T-helper 1 cell treated with Interleukin-12 subunit alpha and Interleukin-12 subunit beta and Interleukin-4 antibody, amounts not matched to agents 30 μg/mL and 1 μg/mL, for 36 hours (primary cell): ENCODE measurements around the gene MMP15.

Experiments
- H3K27ac Mint-ChIP-seq: one replicate; pipeline ENCODE4 v1.8.0; 2021; ENCODE audit warnings: mild to moderate bottlenecking, mixed read lengths
- H3K27me3 Mint-ChIP-seq: one replicate; pipeline ENCODE4 v1.8.0; 2021; ENCODE audit warnings: low read depth, mixed read lengths
- H3K36me3 Mint-ChIP-seq: one replicate; pipeline ENCODE4 v1.8.0; 2021; ENCODE audit warnings: low read depth, mixed read lengths
- H3K4me1 Mint-ChIP-seq: one replicate; pipeline ENCODE4 v1.8.0; 2021; ENCODE audit warnings: low read depth, mixed read lengths
- H3K4me3 Mint-ChIP-seq: one replicate; pipeline ENCODE4 v1.8.0; 2021; ENCODE audit warnings: mild to moderate bottlenecking, moderate library complexity, mixed read lengths
- H3K9me3 Mint-ChIP-seq: one replicate; pipeline ENCODE4 v1.8.0; 2021; ENCODE audit warnings: mixed read lengths

Gene MMP15

DNA sequence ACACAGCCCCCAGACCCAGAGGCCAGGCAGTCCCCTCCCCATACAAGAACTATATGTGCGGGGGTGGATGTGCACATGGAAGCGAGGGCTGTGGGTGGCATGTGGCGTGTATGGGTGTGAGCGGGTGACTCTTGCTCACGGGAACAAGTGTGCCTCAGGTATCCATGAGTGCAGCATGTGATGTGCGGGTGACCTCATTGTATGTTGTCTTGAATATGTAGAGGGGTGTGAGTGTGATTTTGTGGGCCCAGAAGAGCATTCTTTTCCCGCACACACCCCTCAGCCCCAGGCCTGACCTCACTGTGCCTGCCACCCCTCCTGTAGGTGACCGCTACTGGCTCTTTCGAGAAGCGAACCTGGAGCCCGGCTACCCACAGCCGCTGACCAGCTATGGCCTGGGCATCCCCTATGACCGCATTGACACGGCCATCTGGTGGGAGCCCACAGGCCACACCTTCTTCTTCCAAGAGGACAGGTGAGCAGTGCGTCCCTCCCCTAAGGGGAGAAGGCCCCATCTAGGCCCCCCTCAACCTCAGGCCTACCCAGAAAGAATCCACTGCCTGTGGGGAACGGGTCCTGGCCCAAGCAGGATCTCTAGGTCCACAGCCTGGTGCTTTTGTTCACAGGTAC lies 17.4 kb downstream of the MMP15 start:
- no peaks in the 10 kb centered on the region for H3K36me3 Mint-ChIP-seq
- no peak overlapping the region for H3K4me3 Mint-ChIP-seq
- H3K4me1 Mint-ChIP-seq = no peaks in the 10 kb centered on the region
- no peaks in the 10 kb centered on the region for H3K27me3 Mint-ChIP-seq
- no peaks in the 10 kb centered on the region for H3K9me3 Mint-ChIP-seq
- no peak overlapping the region for H3K27ac Mint-ChIP-seq

DNA sequence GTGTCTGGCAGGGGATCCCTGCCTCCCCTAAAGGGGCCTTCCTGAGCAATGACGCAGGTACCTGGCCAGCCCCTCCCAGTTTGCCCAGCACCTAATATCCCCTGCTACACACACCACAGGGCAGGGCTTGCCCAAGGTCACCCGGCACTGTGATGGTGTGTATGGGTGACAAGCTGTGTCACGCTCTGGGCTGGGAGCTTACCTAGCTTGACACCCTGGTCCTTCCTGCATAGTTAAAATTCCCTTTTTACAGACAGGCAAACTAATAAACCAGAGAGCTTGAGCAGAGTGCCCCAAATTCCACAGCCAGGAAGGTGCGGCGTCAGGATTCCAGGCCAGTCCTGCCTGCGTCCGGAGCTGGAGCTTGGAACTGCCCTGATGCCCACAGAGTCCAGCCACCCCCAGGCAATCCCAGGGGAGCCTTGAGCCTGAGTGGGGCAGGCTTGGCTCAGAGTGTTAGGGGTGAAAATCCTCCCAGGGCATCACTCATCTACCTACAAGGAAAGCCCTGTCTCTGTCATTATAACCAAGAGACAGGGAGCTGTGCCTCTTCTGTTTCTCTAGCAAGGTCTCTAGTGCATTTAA lies 18.1 kb downstream of the MMP15 start:
- no peaks in the 10 kb centered on the region for H3K4me1 Mint-ChIP-seq

DNA sequence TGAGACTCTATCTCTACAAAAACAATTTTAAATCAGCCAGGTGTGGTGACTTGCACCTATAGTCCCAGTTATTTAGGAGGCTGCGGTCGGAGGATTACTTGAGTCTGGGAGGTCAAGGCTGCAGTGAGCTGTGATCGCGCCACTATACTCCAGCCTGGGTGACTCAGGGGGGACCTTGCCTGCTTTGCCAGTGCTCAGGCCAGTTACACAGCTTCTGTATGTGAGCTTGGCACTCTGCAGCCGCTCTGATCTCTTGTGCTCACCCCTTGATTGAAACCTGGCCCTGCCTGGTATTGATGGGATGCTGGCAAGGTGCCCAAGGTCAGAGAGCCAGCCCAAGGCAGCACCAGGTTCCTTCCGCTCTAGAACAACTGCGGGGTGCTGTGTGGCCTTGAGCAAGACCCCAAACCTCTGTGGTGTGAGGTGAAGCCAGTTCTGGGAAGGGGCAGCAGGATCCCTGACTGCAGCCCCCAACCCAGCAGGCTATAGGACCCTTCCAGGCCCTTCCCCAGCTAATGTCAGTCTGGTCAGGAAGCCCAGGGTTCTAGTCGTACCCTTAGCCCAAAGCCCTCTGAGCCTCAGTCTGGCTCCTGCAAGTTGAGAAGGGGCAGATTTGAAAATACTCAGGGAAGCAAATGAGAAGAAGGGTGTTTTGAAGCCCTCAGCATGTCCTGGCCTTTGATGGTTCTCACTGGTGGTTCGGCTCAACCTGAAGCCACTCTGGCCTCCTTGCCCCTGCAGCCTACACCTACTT lies 18.9 kb downstream of the MMP15 start:
- Mint-ChIP-seq H3K27me3 (no peaks in the 10 kb centered on the region), H3K27ac (no peak overlapping the region), H3K36me3 (no peaks in the 10 kb centered on the region), H3K9me3 (no peaks in the 10 kb centered on the region), H3K4me3 (no peak overlapping the region), H3K4me1 (no peaks in the 10 kb centered on the region)

More for the DNA sequence above, 18.1 kb downstream of the MMP15 start:
- Mint-ChIP-seq H3K27ac (no peak overlapping the region), H3K27me3 (no peaks in the 10 kb centered on the region), H3K36me3 (no peaks in the 10 kb centered on the region), H3K4me3 (no peak overlapping the region), H3K9me3 (no peaks in the 10 kb centered on the region)

DNA sequence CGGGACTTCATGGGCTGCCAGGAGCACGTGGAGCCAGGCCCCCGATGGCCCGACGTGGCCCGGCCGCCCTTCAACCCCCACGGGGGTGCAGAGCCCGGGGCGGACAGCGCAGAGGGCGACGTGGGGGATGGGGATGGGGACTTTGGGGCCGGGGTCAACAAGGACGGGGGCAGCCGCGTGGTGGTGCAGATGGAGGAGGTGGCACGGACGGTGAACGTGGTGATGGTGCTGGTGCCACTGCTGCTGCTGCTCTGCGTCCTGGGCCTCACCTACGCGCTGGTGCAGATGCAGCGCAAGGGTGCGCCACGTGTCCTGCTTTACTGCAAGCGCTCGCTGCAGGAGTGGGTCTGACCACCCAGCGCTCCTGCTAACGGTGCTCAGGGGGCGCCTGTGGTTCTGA lies 19.5 kb downstream of the MMP15 start:
- Mint-ChIP-seq H3K4me3 (no peak overlapping the region), H3K27ac (no peak overlapping the region), H3K27me3 (no peaks in the 10 kb centered on the region), H3K36me3 (no peaks in the 10 kb centered on the region), H3K4me1 (no peaks in the 10 kb centered on the region), H3K9me3 (no peaks in the 10 kb centered on the region)

DNA sequence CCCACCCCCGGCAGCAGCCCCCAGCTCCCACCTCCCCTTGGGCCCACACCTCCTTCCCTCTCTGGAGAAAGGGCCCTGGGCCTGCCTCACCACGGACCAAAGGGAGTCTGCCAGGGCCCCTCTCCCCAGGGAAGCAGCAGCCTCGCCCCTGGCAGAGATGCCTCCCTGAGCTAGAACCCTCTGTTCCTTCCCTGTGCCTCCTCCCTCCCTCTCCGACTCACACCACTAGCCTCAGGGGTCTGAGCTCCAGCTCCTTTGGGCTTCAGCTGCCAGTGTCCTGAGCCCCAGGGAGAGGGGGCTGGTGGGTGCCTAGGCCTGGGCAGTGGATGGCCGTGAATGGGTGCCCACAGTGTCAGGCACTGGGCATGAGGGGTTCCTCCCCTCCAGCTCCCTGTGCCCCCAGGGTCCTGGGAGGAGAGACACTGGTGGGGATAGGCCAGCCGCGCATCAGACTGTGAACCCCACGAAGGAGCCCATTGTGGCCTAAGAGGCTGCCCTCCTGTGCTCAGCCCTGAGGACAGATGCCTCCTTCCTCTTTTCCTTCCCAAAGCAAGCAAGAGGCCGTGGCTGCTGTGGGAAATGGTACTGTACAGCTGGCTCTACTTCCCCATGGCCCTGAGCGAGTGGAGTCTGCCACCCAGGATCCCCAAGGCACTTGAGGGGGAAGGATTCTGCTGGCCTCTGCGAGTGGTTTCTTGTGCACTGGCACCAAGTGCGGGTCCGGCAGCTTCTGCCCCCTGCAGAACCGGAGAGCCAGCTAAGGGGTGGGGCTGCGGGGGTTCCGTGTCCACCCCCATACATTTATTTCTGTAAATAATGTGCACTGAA lies 20.7 kb downstream of the MMP15 start:
- Mint-ChIP-seq H3K4me1 (no peaks in the 10 kb centered on the region), H3K36me3 (no peaks in the 10 kb centered on the region), H3K4me3 (no peak overlapping the region), H3K27ac (no peak overlapping the region), H3K27me3 (no peaks in the 10 kb centered on the region), H3K9me3 (no peaks in the 10 kb centered on the region)

DNA sequence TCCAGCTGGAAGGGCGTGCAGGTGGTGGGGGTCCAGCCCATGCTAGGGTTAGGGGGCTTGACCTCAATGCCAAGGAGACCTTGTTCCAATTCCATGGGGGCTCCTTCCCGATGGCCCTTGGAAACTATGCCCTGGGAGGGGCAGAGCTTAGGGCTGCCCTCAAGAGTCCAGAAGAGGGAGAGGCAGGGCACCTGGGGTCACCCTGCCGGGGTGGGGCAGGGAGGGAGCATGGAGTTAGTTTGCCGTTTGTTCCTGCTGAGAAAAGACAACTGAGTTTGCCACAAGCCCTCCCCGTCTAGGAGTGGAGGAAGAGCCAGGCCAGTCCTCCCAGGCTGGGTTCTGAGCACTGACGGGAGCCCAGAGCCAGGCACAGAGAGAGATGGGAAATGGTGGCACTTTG lies 21.4 kb downstream of the MMP15 start:
- Mint-ChIP-seq H3K27me3 (no peaks in the 10 kb centered on the region), H3K27ac (no peak overlapping the region), H3K4me1 (no peaks in the 10 kb centered on the region), H3K9me3 (no peaks in the 10 kb centered on the region), H3K4me3 (no peak overlapping the region), H3K36me3 (no peaks in the 10 kb centered on the region)

DNA sequence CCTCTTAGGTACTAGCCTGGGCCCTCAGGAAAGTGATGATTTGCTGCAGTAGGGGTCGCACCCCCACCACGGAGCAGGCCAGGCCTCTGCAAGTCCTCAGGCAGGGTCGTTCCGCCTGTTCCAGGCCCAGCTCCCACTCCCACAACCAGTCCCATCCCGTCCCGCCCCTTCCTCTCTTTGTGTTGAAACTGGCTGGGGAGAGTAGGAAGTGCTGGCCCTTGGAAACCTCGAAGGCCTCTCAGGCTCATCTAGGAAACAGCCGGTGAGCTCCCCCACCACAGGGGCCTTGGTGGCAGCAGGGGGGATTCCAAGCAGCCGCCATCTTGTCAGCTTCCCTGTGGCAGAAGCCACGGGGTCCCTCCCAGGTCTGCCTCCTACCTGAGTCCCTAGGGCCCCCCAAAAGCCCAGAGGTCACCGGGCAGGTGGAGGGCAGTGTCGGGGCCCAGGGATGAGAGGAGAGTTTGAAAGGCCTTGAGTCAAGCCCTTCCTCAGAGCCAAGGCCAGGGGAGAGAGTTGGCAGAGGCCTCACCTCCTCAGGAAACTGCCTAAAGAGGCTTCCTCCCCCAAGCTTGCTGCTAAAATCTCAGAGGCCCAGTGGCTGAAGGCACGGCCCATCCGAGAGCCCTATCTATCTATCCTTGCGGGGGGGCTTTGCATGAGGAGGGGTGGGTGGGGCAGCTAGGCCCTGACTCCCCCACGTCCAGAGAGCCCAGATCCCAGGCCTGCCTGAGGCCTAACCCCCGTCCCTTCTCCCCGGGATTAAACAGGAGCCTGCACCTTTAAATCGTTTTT lies 22.2 kb downstream of the MMP15 start:
- no peak overlapping the region for H3K27ac Mint-ChIP-seq
- H3K9me3 Mint-ChIP-seq = no peaks in the 10 kb centered on the region
- no peaks in the 10 kb centered on the region for H3K27me3 Mint-ChIP-seq
- no peaks in the 10 kb centered on the region for H3K4me1 Mint-ChIP-seq
- H3K4me3 Mint-ChIP-seq = no peak overlapping the region
- no peaks in the 10 kb centered on the region for H3K36me3 Mint-ChIP-seq

DNA sequence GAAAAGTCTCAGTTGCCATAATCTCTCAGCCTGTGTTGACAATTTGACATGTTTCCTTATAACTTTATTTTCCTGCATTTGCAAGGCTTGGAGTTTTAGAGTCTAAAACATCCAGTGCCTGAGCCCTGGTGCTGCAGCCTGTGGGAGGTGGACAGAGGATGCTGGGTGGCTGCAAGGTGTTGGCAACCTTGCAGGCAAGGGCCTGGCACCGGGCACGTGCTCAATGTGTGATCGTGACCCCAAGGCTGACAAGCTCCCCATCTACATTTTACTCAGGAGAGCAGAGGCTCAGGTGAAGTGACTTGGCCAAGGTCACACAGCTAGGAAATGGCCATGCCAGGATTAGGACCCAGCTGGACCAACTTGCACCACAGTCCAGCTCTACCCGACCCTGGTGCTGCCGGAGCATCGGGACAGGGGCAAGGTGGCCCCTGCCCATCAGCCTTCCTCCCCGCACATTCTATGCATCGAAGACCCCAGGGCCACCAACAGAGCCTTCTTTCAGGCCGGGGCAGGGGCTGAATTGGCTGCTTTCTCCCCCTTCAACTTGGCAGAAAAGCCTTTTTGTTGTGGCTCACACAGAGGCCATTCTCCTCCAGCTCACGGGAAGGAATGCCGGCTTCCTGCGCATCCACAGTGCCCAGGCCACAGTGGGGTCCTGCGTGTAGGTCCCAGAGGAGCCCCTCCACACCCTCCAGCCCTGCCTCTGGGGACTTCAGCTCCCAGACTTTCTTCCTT lies 23.1 kb downstream of the MMP15 start:
- H3K9me3 Mint-ChIP-seq = no peaks in the 10 kb centered on the region
- no peak overlapping the region for H3K4me3 Mint-ChIP-seq
- no peak overlapping the region for H3K27ac Mint-ChIP-seq
- H3K4me1 Mint-ChIP-seq = no peaks in the 10 kb centered on the region
- H3K27me3 Mint-ChIP-seq = no peaks in the 10 kb centered on the region
- H3K36me3 Mint-ChIP-seq = no peaks in the 10 kb centered on the region

DNA sequence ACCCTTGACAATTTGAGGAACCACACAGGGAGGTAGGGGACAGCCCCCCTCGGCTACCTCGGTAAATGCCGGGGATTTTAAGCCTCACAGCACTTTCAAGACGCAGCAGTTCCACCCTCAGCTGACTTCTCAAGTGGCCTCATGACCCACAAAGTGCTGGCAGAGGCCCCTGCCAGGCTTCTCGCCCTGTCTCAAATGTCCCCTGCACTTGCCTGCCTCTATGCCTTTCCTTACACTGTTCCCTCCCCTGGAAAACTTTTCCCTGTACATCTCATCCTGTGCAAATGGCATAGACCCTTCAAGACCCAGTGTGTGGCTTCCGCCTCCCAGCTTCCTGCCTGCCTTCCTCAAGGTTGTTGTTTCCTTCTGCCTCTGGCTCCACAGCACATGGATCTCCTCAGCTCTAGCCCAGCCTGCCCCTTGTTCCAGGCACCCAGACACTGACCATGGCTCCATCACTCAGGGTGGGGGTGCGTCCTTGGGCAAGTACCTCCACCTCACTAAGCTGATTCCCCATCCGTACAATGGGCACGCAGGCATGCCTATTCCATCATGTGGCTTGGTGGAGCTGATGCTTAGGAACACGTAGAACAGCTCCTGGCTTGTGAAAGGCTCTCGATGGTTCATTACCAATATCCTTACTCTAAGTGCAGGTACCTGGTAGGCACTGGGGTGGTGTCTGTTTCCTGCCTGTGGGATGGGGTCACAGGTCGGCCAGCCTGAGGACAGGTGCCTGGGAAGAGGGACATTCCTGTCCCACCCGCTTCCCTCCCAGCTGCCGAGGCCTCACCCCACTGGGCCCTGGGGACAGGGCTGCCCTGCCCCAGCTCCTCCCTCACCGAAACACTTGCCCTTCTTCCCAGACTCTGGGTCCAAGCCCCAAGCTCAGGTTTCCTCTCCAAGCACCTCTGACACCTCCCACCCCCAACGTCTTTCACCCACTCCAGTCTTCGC lies 24.0 kb downstream of the MMP15 start:
- Mint-ChIP-seq H3K4me1 (peaks cover 4% of the 10 kb centered on the region), H3K27ac (no peak overlapping the region), H3K9me3 (no peaks in the 10 kb centered on the region), H3K4me3 (no peak overlapping the region), H3K36me3 (no peaks in the 10 kb centered on the region), H3K27me3 (no peaks in the 10 kb centered on the region)

DNA sequence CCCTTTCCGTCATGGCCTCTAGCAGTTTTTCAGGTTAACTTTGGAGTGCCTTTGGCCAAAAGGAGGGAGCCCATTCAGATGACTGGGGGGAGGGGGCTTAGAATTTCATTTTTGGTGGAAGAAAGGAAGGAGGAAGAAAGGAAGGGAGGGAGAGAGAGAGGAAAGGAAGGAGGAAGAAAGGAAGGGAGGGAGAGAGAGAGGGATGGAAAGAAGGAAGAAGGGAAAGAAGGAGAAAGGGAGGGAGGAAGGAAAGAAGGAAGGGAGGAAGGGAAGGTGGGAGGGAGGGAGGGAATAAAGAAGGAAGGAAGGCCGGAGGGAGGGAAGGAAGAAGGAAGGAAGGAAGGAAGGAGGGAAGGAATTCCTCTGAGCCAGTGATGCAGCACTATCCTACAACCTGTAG lies 25.7 kb downstream of the MMP15 start:
- peaks cover 4% of the 10 kb centered on the region for H3K4me1 Mint-ChIP-seq
- H3K27ac Mint-ChIP-seq = peak overlapping the region; percentile 20
- no peaks in the 10 kb centered on the region for H3K27me3 Mint-ChIP-seq
- H3K4me3 Mint-ChIP-seq = no peak overlapping the region
- H3K9me3 Mint-ChIP-seq = no peaks in the 10 kb centered on the region
- H3K36me3 Mint-ChIP-seq = no peaks in the 10 kb centered on the region

DNA sequence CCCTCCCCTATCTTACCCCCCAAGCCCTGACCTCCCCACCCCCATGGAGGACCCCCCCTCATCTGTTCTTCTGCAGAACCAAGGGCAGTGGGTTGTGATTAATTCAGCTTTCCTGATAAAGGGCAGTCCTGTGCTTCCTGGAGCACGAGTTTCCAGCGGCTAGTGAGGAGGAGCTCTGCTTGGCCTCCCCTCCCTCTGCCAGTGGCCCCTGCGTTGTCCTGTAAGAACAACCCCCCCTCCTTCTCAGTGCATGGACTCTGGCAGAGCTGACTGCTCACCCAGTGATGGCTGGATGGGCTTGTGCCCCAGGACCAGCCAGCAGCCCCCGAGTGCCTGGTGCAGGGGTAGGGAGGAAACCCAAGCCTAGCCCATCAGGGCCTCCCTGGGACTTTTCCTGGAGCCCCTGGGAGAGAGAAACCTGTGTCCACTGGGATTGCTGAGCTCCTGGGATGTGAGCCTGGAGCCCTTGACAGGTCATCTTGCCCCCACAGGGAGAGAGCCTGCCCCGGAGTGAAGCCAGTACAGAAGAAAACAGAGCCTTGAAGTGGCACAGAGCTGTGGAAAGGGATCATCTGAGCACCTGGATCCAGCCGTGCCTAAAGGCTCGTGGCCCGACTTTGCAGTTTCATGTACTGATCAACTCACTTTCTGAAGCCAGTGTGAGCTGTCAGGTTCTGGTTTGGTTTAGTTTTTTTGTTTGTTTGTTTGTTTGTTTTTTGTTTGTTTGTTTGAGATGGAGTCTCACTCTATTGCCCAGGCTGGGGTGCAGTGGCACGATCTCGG lies 26.5 kb downstream of the MMP15 start:
- H3K4me3 Mint-ChIP-seq = no peak overlapping the region
- H3K36me3 Mint-ChIP-seq = no peaks in the 10 kb centered on the region
- H3K4me1 Mint-ChIP-seq = peaks cover 4% of the 10 kb centered on the region
- H3K9me3 Mint-ChIP-seq = no peaks in the 10 kb centered on the region
- no peaks in the 10 kb centered on the region for H3K27me3 Mint-ChIP-seq
- no peak overlapping the region for H3K27ac Mint-ChIP-seq

DNA sequence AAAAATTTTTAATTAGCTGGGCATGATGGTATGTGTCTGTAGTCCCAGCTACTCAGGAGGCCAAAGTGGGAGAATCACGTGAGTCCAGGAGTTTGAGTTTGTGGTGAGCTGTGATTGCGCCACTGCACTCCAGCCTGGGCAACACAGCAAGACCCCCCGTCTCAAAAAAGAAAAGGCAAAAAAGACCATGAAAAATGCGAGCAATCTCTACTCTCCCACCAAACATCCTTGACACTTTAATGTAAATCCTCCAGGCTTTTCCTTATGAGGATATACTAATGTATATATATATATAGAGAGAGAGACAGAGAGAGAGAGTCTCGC lies 28.1 kb downstream of the MMP15 start:
- no peaks in the 10 kb centered on the region for H3K27me3 Mint-ChIP-seq
- H3K27ac Mint-ChIP-seq = no peak overlapping the region
- H3K36me3 Mint-ChIP-seq = no peaks in the 10 kb centered on the region
- H3K4me1 Mint-ChIP-seq = peaks cover 4% of the 10 kb centered on the region
- no peaks in the 10 kb centered on the region for H3K9me3 Mint-ChIP-seq
- no peak overlapping the region for H3K4me3 Mint-ChIP-seq
